SK-N-SH treated with all-trans-retinoic acid at 6 μM for 48 hours (cell line): ENCODE data around the gene C17orf114.

ENCODE experiments used
- ATAC-seq: fragments of 200-7000 bp; cut with Tn5 transposase; 3 replicates; pipeline ENCODE4 v1.9.1; 2020; ENCODE audit warnings: mild to moderate bottlenecking, moderate library complexity
- BACH2 ChIP-seq: fragments of 250-450 bp; sonication (Bioruptor Pico); IDR thresholded peaks from 2 replicates; pipeline ENCODE4 v1.9.0; 2021; ENCODE audit warnings: mild to moderate bottlenecking, borderline replicate concordance
- CREB5 ChIP-seq: fragments of 250-450 bp; sonication (Bioruptor Pico); IDR thresholded peaks from 2 replicates; pipeline ENCODE4 v1.5.1; 2020; ENCODE audit warnings: low read depth, mild to moderate bottlenecking, moderate library complexity
- CSDC2 ChIP-seq: fragments of 250-450 bp; sonication (Bioruptor Pico); IDR thresholded peaks from 2 replicates; pipeline ENCODE4 v1.5.0; 2020; ENCODE audit warnings: mild to moderate bottlenecking, moderate library complexity
- CSRNP3 ChIP-seq: fragments of 250-450 bp; sonication (Bioruptor Pico); IDR thresholded peaks from 2 replicates; pipeline ENCODE4 v1.5.1; 2021; ENCODE audit warnings: mild to moderate bottlenecking, moderate library complexity
- ISL1 ChIP-seq: fragments of 250-450 bp; sonication (Bioruptor Pico); IDR thresholded peaks from 2 replicates; pipeline ENCODE4 v2.1.2; 2022; ENCODE audit warnings: mild to moderate bottlenecking, moderate library complexity
- OSR1 ChIP-seq: fragments of 250-450 bp; sonication (Bioruptor Pico); IDR thresholded peaks from 2 replicates; pipeline ENCODE4 v1.8.0; 2022; ENCODE audit warnings: moderate library complexity, mild to moderate bottlenecking, inconsistent platforms
- PATZ1 ChIP-seq: fragments of 250-450 bp; sonication (Bioruptor Pico); IDR thresholded peaks from 2 replicates; pipeline ENCODE4 v1.8.0; 2020; ENCODE audit warnings: mild to moderate bottlenecking, moderate library complexity, borderline replicate concordance
- POU6F1 ChIP-seq: fragments of 250-450 bp; sonication (Bioruptor Pico); IDR thresholded peaks from 2 replicates; pipeline ENCODE4 v1.8.0; 2021; ENCODE audit warnings: low read depth, mild to moderate bottlenecking, moderate library complexity, borderline replicate concordance
- PPARA ChIP-seq: fragments of 250-450 bp; sonication (Bioruptor Pico); IDR thresholded peaks from 2 replicates; pipeline ENCODE4 v1.5.0; 2020; ENCODE audit warnings: mild to moderate bottlenecking, borderline replicate concordance
- RARB ChIP-seq: fragments of 250-450 bp; sonication (Bioruptor Pico); IDR thresholded peaks from 2 replicates; pipeline ENCODE4 v1.8.0; 2021; ENCODE audit warnings: mild to moderate bottlenecking, moderate library complexity
- SNAI2 ChIP-seq: fragments of 250-450 bp; sonication (Bioruptor Pico); IDR thresholded peaks from 2 replicates; pipeline ENCODE4 v1.5.0; 2020; ENCODE audit warnings: mild to moderate bottlenecking, moderate library complexity
- TCF4 ChIP-seq: fragments of 250-450 bp; sonication (Bioruptor Pico); IDR thresholded peaks from 2 replicates; pipeline ENCODE4 v1.8.0; 2021; ENCODE audit warnings: mild to moderate bottlenecking, moderate library complexity, borderline replicate concordance
- TOX ChIP-seq: fragments of 250-450 bp; sonication (Bioruptor Pico); IDR thresholded peaks from 2 replicates; pipeline ENCODE4 v1.8.0; 2021; ENCODE audit warnings: mild to moderate bottlenecking, moderate library complexity, borderline replicate concordance
- TSHZ2 ChIP-seq: fragments of 250-450 bp; sonication (Bioruptor Pico); IDR thresholded peaks from 2 replicates; pipeline ENCODE4 v1.5.0; 2020; ENCODE audit warnings: mild to moderate bottlenecking, moderate library complexity
- ZFP3 ChIP-seq: fragments of 250-450 bp; sonication (Bioruptor Pico); IDR thresholded peaks from 2 replicates; pipeline ENCODE4 v1.5.0; 2020; ENCODE audit warnings: mild to moderate bottlenecking, moderate library complexity
- ZFP30 ChIP-seq: fragments of 450-650 bp; formaldehyde crosslinking; IDR thresholded peaks from 2 replicates; pipeline ENCODE4 v1.5.0; 2022; ENCODE audit warnings: mild to moderate bottlenecking, moderate library complexity
- ZNF565 ChIP-seq: fragments of 450-650 bp; formaldehyde crosslinking; conservative IDR thresholded peaks from 2 replicates; pipeline ENCODE4 v1.5.0; 2020; ENCODE audit warnings: low read depth, mild to moderate bottlenecking, moderate library complexity
- ZNF70 ChIP-seq: fragments of 450-650 bp; formaldehyde crosslinking; IDR thresholded peaks from 2 replicates; pipeline ENCODE4 v1.5.0; 2020; ENCODE audit warnings: mild to moderate bottlenecking, moderate library complexity
- ZNF8 ChIP-seq: fragments of 450-650 bp; formaldehyde crosslinking; IDR thresholded peaks from 2 replicates; pipeline ENCODE4 v1.5.0; 2020; ENCODE audit warnings: mild to moderate bottlenecking, moderate library complexity

The C17orf114 gene

GRCh38 chr17:4789951-4790704 is 12.0 kb downstream of the C17orf114 start:
- TF ChIP-seq SNAI2 (CRISPR knock-in tag) (no peak), RARB (CRISPR knock-in tag) (no peak), ZFP3 (CRISPR knock-in tag) (no peak), ZNF70 (CRISPR knock-in tag) (no peak), TOX (no peak), TSHZ2 (no peak), ZFP30 (CRISPR knock-in tag) (no peak), BACH2 (CRISPR knock-in tag) (no peak), TCF4 (CRISPR knock-in tag) (no peak), POU6F1 (CRISPR knock-in tag) (no peak), CREB5 (CRISPR knock-in tag) (no peak), PPARA (CRISPR knock-in tag) (no peak), CSDC2 (CRISPR knock-in tag) (no peak), ZNF565 (CRISPR knock-in tag) (no peak), ISL1 (CRISPR knock-in tag) (no peak), OSR1 (CRISPR knock-in tag) (no peak), PATZ1 (CRISPR knock-in tag) (no peak), ZNF8 (CRISPR knock-in tag) (no peak)
- TF ChIP-seq, all 23 proteins: peak for 0
- ATAC-seq: peak; percentile 92

- TF ChIP-seq SNAI2 (CRISPR knock-in tag) (no peak), ISL1 (CRISPR knock-in tag) (no peak), ZNF8 (CRISPR knock-in tag) (no peak), CREB5 (CRISPR knock-in tag) (no peak), RARB (CRISPR knock-in tag) (no peak), BACH2 (CRISPR knock-in tag) (no peak)
- no peak for ATAC-seq
These were observed 12.5 kb downstream of the C17orf114 start for GRCh38 chr17:4789701-4789950.

- ATAC-seq: peak; percentile 1
- no peak for TF ChIP-seq PPARA (CRISPR knock-in tag)
- no peak for TF ChIP-seq TOX
- no peak for TF ChIP-seq TSHZ2
- no peak for TF ChIP-seq CSRNP3 (CRISPR knock-in tag)
- TF ChIP-seq ISL1 (CRISPR knock-in tag): no peak
- no peak for TF ChIP-seq ZFP30 (CRISPR knock-in tag)
- no peak for TF ChIP-seq ZNF70 (CRISPR knock-in tag)
- TF ChIP-seq ZNF565 (CRISPR knock-in tag): no peak
These were observed 13.1 kb downstream of the C17orf114 start, which contains the start of gene GLTPD2 for GRCh38 chr17:4788807-4789700. Gene GLTPD2, plus strand, starts transcription at chr17:4788964. Its CDS starts 48 bp downstream, at chr17:4789012.
